PC-9 (cell line): ENCODE results near the gene F7.

Source experiments
- CTCF ChIP-seq: fragments of 200-600 bp; sonication (generic); conservative IDR thresholded peaks from 2 replicates; pipeline ENCODE4 v1.6.1; 2017; ENCODE audit warnings: mixed run types, antibody characterized with exemption, mild to moderate bottlenecking, moderate library complexity
- EZH2 ChIP-seq: fragments of 200-600 bp; sonication (generic); IDR thresholded peaks from 2 replicates; pipeline ENCODE4 v1.8.0; 2017; ENCODE audit warnings: antibody characterized with exemption, low read depth

DNA sequence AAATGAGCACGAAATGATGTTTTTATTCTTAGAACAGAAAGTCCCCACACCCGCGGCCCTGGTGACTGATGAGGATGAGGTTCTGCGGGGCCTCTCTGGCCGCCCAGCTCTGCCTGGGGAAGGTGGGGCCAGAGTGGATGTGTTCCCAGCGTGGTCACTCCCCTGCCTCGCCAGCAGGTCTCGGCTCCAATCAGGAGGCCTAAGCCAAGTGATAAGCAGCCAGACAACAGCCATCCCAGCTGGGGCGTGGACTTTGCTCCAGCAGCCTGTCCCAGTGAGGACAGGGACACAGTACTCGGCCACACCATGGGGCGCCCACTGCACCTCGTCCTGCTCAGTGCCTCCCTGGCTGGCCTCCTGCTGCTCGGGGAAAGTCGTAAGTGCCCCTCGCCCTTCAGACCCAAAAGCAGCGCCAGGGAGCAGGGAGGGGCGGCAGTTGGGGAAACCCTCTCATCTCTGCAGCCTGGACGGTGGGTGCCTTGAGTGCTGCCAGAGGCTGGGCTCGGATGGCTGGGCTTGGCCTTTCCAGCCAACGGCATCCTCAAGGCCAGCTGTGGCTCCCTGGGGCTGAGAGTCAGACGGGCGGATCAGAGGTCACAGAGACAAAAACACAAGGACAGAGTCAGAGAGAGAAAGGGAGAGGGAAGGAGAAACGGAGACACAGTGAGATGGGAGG, 17.1 kb downstream of the F7 start, which contains the start of gene F10:
- TF ChIP-seq CTCF, result no peak
- TF ChIP-seq EZH2, result no peak
